HepG2 (cell line): ENCODE data around the gene AGAP1. TPM values are rescaled to one million over a fixed set of nuclear protein-coding genes. Genes with fewer than 3 reads are reported as not detected.

Experiments used
- ATAC-seq: fragments of 200-7000 bp; cut with Tn5 transposase; 3 replicates; pipeline ENCODE4 v1.9.1; 2020; ENCODE audit warnings: mild to moderate bottlenecking, moderate library complexity
- BruUV-seq: library from RNA; stranded (reverse); fragments of 400-500 nt; replicated peaks from 2 replicates; lab custom pipeline; 2021; lab: Mats Ljungman, UMichigan
- CTCF ChIA-PET: fragments of 300-600 bp; formaldehyde crosslinking; extraction: SDS; loops from one replicate; lab custom pipeline; 2021; ENCODE audit warnings: low total read pairs, inconsistent platforms, low intra/inter-chr PET ratio; lab: Yijun Ruan, JAX
- POLR2A ChIA-PET: fragments of 350-600 bp; sonication (Branson Sonifier 250); formaldehyde crosslinking; loops from one replicate; lab custom pipeline; 2020; ENCODE audit warnings: antibody characterized with exemption, inconsistent platforms; lab: Yijun Ruan, JAX
- DNase-seq: peaks from one replicate; pipeline ENCODE4 v3.0.0-alpha.2; 2015; ENCODE audit warnings: low spot score
- FAIRE-seq: peaks from 3 replicates; lab custom pipeline; 2011; peaks lifted over from hg19 to GRCh38; lab: Jason Lieb, UNC
- H2AFZ ChIP-seq: one replicate; pipeline ENCODE4 v1.6.1; 2011; ENCODE audit warnings: low read length, inconsistent platforms
- H3K27ac ChIP-seq: fragments of 300-600 bp; 3 replicates; pipeline ENCODE4 v1.8.0; 2011; ENCODE audit warnings: mixed run types, mild to moderate bottlenecking, mixed read lengths, low read length, inconsistent platforms; ENCODE audit not compliant: insufficient read depth; ENCODE audit errors: extremely low read length
- H3K27me3 ChIP-seq, 2 experiments: fragments of 200-600 bp in 1 of 2; 2 replicates in 1 of 2; 3 replicates in 1 of 2; pipeline versions ENCODE4 v1.6.0 to v1.8.0; 2011; ENCODE audit warnings: low read length in 2 of 2, mild to moderate bottlenecking in 2 of 2, moderate library complexity in 2 of 2, inconsistent platforms in 1 of 2; ENCODE audit not compliant: insufficient read depth in 2 of 2, control insufficient read depth in 1 of 2
- H3K36me3 ChIP-seq, 2 experiments: fragments of 200-600 bp in 1 of 2; replicated peaks in 1 of 2; 2 replicates in 1 of 2; 3 replicates in 1 of 2; pipeline versions ENCODE4 v1.5.1 to v1.8.0; 2011; ENCODE audit warnings: low read length in 2 of 2, inconsistent platforms in 1 of 2; ENCODE audit not compliant: insufficient read depth in 2 of 2, control insufficient read depth in 1 of 2
- H3K4me1 ChIP-seq: 2 replicates; pipeline ENCODE4 v1.5.1; 2012; ENCODE audit warnings: low read length, inconsistent platforms; ENCODE audit not compliant: insufficient read depth
- H3K4me2 ChIP-seq: 2 replicates; pipeline ENCODE4 v1.6.0; 2011; ENCODE audit warnings: low read depth, low read length, inconsistent platforms
- H3K4me3 ChIP-seq, 3 experiments: fragments of 200-600 bp in 1 of 3; sonication (generic), shearing (Covaris generic) in 1 of 3; replicated peaks in 1 of 3; 2 replicates each; pipeline ENCODE4 v1.5.1; 2011 to 2016; ENCODE audit warnings: low read length in 3 of 3, inconsistent platforms in 2 of 3, low read depth in 2 of 3, mild to moderate bottlenecking in 2 of 3, control low read depth in 1 of 3, mixed read lengths in 1 of 3; ENCODE audit not compliant: insufficient read depth in 1 of 3
- H3K79me2 ChIP-seq: one replicate; pipeline ENCODE4 v1.6.1; 2011; ENCODE audit warnings: low read length, inconsistent platforms; ENCODE audit not compliant: insufficient read depth
- H3K9ac ChIP-seq: 2 replicates; pipeline ENCODE4 v1.6.0; 2011; ENCODE audit warnings: mild to moderate bottlenecking, low read depth, low read length, inconsistent platforms; ENCODE audit not compliant: insufficient read depth
- H3K9me3 ChIP-seq: 2 replicates; pipeline ENCODE4 v1.5.1; 2012; ENCODE audit warnings: mild to moderate bottlenecking, low read length
- H4K20me1 ChIP-seq: 2 replicates; pipeline ENCODE4 v1.6.0; 2011; ENCODE audit warnings: inconsistent platforms, mild to moderate bottlenecking, low read length, moderate library complexity; ENCODE audit not compliant: insufficient read depth
- CHD4 ChIP-seq: fragments of 200-600 bp; sonication (generic); IDR thresholded peaks from 2 replicates; pipeline ENCODE4 v1.7.0; 2017; ENCODE audit warnings: mild to moderate bottlenecking, low read length, borderline replicate concordance
- FLYWCH1 ChIP-seq: sonication (generic); formaldehyde crosslinking; IDR thresholded peaks from 2 replicates; pipeline ENCODE4 v1.8.1; 2023; ENCODE audit warnings: mild to moderate bottlenecking, missing genetic modification reagents
- HCFC1 ChIP-seq: fragments of 150-350 bp; IDR thresholded peaks from 2 replicates; pipeline ENCODE4 v1.6.1; 2014; ENCODE audit warnings: low read depth, low read length
- SRY ChIP-seq: sonication (generic); formaldehyde crosslinking; IDR thresholded peaks from 2 replicates; pipeline ENCODE4 v1.8.0; 2022; ENCODE audit warnings: mild to moderate bottlenecking, missing genetic modification reagents
- STAT5B ChIP-seq: sonication (generic); formaldehyde crosslinking; IDR thresholded peaks from 2 replicates; pipeline ENCODE4 v1.4.0; 2020; ENCODE audit warnings: missing genetic modification reagents
- TEAD2 ChIP-seq: sonication (generic); formaldehyde crosslinking; IDR thresholded peaks from 2 replicates; pipeline ENCODE4 v1.9.0; 2021; ENCODE audit warnings: missing genetic modification reagents
- ZNF180 ChIP-seq: sonication (generic); formaldehyde crosslinking; IDR thresholded peaks from 2 replicates; pipeline ENCODE4 v1.4.0; 2020; ENCODE audit warnings: low read depth, missing genetic modification reagents, borderline replicate concordance
- ZNF713 ChIP-seq: sonication (generic); formaldehyde crosslinking; IDR thresholded peaks from 2 replicates; pipeline ENCODE4 v1.4.0; 2020; ENCODE audit warnings: mild to moderate bottlenecking, missing genetic modification reagents
- ZNF790 ChIP-seq: sonication (generic); formaldehyde crosslinking; IDR thresholded peaks from 2 replicates; pipeline ENCODE4 v1.8.0; 2022; ENCODE audit warnings: missing genetic modification reagents, mild to moderate bottlenecking, borderline replicate concordance
- WGBS: methylation state at CpG from one replicate; pipeline ENCODE4 v1.1.6; 2017; ENCODE audit warnings: low lambda C conversion rate; 5-methylcytosine and 5-hydroxymethylcytosine counted together
- in situ Hi-C: cut with HindIII; loops from 2 replicates; pipeline ENCODE4 v1.10.0; 2017; ENCODE audit warnings: low pct_unique_long_range_greater_than_20kb; ENCODE audit not compliant: extremely low pct_ligation_motif_present
- intact Hi-C: fragments of 100-400 bp; cut with micrococcal nuclease; formaldehyde crosslinking; loops from one replicate; pipeline ENCODE4 v1.10.0; 2022; ENCODE audit not compliant: unreplicated experiment
- polyA plus RNA-seq, 8 experiments: library from polyadenylated mRNA; depleted of rRNA in 3 of 8; stranded (reverse) in 7 of 8; unstranded in 1 of 8; fragments of >200 nt; fragmentation: Illumina TruSeq in 4 of 8; extraction: Trizol in 4 of 8; gene quantifications; 2 replicates each; pipeline versions ENCODE4 v1.2.1 to v1.2.3, GENCODE V29; 2011 to 2016; ENCODE audit warnings: low read depth in 4 of 8, missing spikeins in 1 of 8, mixed read lengths in 1 of 8; ENCODE audit not compliant: insufficient read depth in 1 of 8
- total RNA-seq, 5 experiments: library from RNA; depleted of rRNA; stranded (reverse); fragments of >200 nt; fragmentation: Illumina TruSeq; extraction: Trizol; gene quantifications; 2 replicates each; pipeline ENCODE4 v1.2.3, GENCODE V29; 2016; ENCODE audit warnings: low read depth in 1 of 5
- TF ChIP-seq, protein P1 (sequence below): sonication (generic); formaldehyde crosslinking; IDR thresholded peaks from 2 replicates; pipeline ENCODE4 v1.5.1; 2020; ENCODE audit warnings: mild to moderate bottlenecking, missing genetic modification reagents, borderline replicate concordance
- TF ChIP-seq, protein P2 (sequence below): sonication (generic); formaldehyde crosslinking; IDR thresholded peaks from 2 replicates; pipeline ENCODE4 v1.4.0; 2020; ENCODE audit warnings: missing genetic modification reagents
- TF ChIP-seq, protein P3 (sequence below): IDR thresholded peaks from 2 replicates; pipeline ENCODE4 v1.6.1; 2016; ENCODE audit warnings: missing compliant biosample characterization, missing genetic modification reagents, borderline replicate concordance

Gene AGAP1
- total and polyA plus RNA-seq, 2 of the 13 experiments (the other 11 are each of a cell fraction or from before 2014, with no cell fraction given) = 21.2 to 32.7 TPM

DNA sequence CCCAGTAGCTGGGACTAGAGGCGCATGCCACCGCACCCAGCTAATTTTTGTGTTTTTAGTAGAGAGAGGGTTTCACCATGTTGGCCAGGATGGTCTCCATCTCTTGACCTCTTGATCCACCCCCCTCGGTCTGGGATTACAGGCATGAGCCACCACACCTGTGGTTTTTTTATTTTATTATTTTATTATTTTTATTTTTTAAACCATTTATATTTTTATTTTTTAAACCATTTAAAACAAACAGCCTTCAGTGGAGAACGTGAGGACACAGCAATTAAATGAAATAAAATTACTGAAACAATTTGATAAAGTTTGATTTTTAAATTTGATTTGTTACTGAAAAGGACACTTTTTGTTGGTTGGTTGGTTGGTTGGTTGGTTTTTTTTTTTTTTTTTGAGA, 181.0 kb downstream of the AGAP1 start:
- no TSS peak for BruUV-seq
- DNase-seq = no peak
- no peak overlapping the region for H3K4me2 ChIP-seq
- no peaks in the 10 kb centered on the region for H3K27me3 ChIP-seq
- no peak overlapping the region for H3K27ac ChIP-seq
- in situ Hi-C loops (no loop called here), intact Hi-C loops (loop anchor here (10.0 kb wide), 1 partner anchor 70 kb away; no protein-coding TSS in a partner anchor)
- TF ChIP-seq ZNF790 (CRISPR knock-in tag) = no peak
- TF ChIP-seq, protein P1, sequence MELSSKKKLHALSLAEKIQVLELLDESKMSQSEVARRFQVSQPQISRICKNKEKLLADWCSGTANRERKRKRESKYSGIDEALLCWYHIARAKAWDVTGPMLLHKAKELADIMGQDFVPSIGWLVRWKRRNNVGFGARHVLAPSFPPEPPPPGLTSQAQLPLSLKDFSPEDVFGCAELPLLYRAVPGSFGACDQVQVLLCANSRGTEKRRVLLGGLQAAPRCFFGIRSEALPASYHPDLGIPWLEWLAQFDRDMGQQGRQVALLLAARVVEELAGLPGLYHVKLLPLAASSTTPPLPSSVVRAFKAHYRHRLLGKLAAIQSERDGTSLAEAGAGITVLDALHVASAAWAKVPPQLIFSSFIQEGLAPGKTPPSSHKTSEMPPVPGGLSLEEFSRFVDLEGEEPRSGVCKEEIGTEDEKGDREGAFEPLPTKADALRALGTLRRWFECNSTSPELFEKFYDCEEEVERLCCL = no peak
- TF ChIP-seq FLYWCH1 (CRISPR knock-in tag) = no peak
- no peak for TF ChIP-seq ZNF713 (CRISPR knock-in tag)
- no peak for TF ChIP-seq HCFC1
- TF ChIP-seq, protein P2, sequence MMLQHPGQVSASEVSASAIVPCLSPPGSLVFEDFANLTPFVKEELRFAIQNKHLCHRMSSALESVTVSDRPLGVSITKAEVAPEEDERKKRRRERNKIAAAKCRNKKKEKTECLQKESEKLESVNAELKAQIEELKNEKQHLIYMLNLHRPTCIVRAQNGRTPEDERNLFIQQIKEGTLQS (CRISPR knock-in tag) = no peak
- no peak for TF ChIP-seq STAT5B (CRISPR knock-in tag)
- no peak for TF ChIP-seq SRY (CRISPR knock-in tag)
- TF ChIP-seq, protein P3, sequence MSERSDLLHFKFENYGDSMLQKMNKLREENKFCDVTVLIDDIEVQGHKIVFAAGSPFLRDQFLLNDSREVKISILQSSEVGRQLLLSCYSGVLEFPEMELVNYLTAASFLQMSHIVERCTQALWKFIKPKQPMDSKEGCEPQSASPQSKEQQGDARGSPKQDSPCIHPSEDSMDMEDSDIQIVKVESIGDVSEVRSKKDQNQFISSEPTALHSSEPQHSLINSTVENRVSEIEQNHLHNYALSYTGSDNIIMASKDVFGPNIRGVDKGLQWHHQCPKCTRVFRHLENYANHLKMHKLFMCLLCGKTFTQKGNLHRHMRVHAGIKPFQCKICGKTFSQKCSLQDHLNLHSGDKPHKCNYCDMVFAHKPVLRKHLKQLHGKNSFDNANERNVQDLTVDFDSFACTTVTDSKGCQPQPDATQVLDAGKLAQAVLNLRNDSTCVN = no peak
- TF ChIP-seq ZNF180 (CRISPR knock-in tag) = no peak
- no peak for TF ChIP-seq CHD4
- TF ChIP-seq TEAD2 (CRISPR knock-in tag) = no peak
- no peaks in the 10 kb centered on the region for H3K9me3 ChIP-seq
- WGBS = 96% methylated on average over 4 of the region's 4 CpGs
- peaks cover 41% of the 10 kb centered on the region for H4K20me1 ChIP-seq
- no peak overlapping the region for H3K4me3 ChIP-seq
- ChIA-PET CTCF (no interaction called here), POLR2A (no interaction called here)
- H3K9ac ChIP-seq = no peak overlapping the region
- ATAC-seq = no peak
- H3K4me1 ChIP-seq = peaks cover 34% of the 10 kb centered on the region
- no peak overlapping the region for H2AFZ ChIP-seq
- FAIRE-seq = no peak
- H3K36me3 ChIP-seq = no peaks in the 10 kb centered on the region
- H3K79me2 ChIP-seq = peaks cover 70% of the 10 kb centered on the region
